HK-2 (cell line): Measurements from ENCODE around the gene NOL4L.
"Not testable (repeated sequence)": the region's sequence is repeated elsewhere in the genome, so short reads cannot be mapped to it uniquely, and the experiment has no call there.

Experiments
- DNase-seq: peaks from one replicate; pipeline ENCODE4 v3.0.0-alpha.2; 2018; ENCODE audit not compliant: unreplicated experiment

The NOL4L gene

GRCh38 chr20:32596681-32597252 is 11.6 kb upstream of the NOL4L start:
- DNase-seq, result no peak

- DNase-seq, result no peak
Observed at GRCh38 chr20:32595143-32595542, 10.0 kb upstream of the NOL4L start.

- not testable (repeated sequence) for DNase-seq
Observed at GRCh38 chr20:32594669-32595068, 9.5 kb upstream of the NOL4L start.

GRCh38 chr20:32594204-32594603 is 9.1 kb upstream of the NOL4L start:
- DNase-seq, result no peak

GRCh38 chr20:32592616-32593015 is 7.5 kb upstream of the NOL4L start:
- DNase-seq, result not testable (repeated sequence)

- no peak for DNase-seq
Observed at GRCh38 chr20:32592022-32592421, 6.9 kb upstream of the NOL4L start.

- DNase-seq, result no peak
Observed at GRCh38 chr20:32589769-32590168, 4.6 kb upstream of the NOL4L start.

GRCh38 chr20:32589256-32589655 is 4.1 kb upstream of the NOL4L start:
- peak; percentile 36 for DNase-seq

- DNase-seq, result no peak
Observed at GRCh38 chr20:32588040-32588439, 2.9 kb upstream of the NOL4L start.

- DNase-seq, result no peak
Observed at GRCh38 chr20:32586291-32586690, 1.2 kb upstream of the NOL4L start.

- no peak for DNase-seq
Observed at GRCh38 chr20:32585586-32586127, 524 bp upstream of the NOL4L start.

GRCh38 chr20:32583581-32584070 is 1.5 kb downstream of the NOL4L start:
- no peak for DNase-seq

- DNase-seq, result no peak
Observed at GRCh38 chr20:32582659-32583580, 2.2 kb downstream of the NOL4L start.

GRCh38 chr20:32581839-32582658 is 3.1 kb downstream of the NOL4L start:
- no peak for DNase-seq

GRCh38 chr20:32580970-32581838 is 3.9 kb downstream of the NOL4L start:
- no peak for DNase-seq

- DNase-seq, result no peak
Observed at GRCh38 chr20:32580219-32580969, 4.7 kb downstream of the NOL4L start.

GRCh38 chr20:32578840-32579390 is 6.2 kb downstream of the NOL4L start:
- DNase-seq, result no peak

- DNase-seq, result not testable (repeated sequence)
Observed at GRCh38 chr20:32578062-32578461, 7.1 kb downstream of the NOL4L start.

- DNase-seq, result no peak
Observed at GRCh38 chr20:32577657-32578056, 7.5 kb downstream of the NOL4L start.

- DNase-seq, result no peak
Observed at GRCh38 chr20:32577023-32577422, 8.1 kb downstream of the NOL4L start.
